ENCODE results near the gene YEATS2. TPM values are rescaled to one million over a fixed set of nuclear protein-coding genes. Genes with fewer than 3 reads are reported as not detected.
A peak's percentile ranks its signal among the peaks of the same experiment; 100 is the strongest.
"Not testable (repeated sequence)": the region's sequence is repeated elsewhere in the genome, so short reads cannot be mapped to it uniquely, and the experiment has no call there.

The YEATS2 gene
- total and polyA plus RNA-seq, 2 donors (not counting 3 experiments of a cell fraction or from before 2014, with no cell fraction given) = 30.2 to 59.9 TPM

- Histone ChIP-seq H3K27ac (ENCODE audit: insufficient read depth, low read depth, low read length) (peak overlapping the region; percentile 34), H3K4me3 (replicated peaks in 1 of 3; ENCODE audit: insufficient read depth in 1 of 3, low read depth in 1 of 3, low read length in 3 of 3) (no peak overlapping the region), H3K9me3 (replicated peaks; ENCODE audit: control insufficient read depth, insufficient read depth, low read length) (no peaks in the 10 kb centered on the region), H3K79me2 (ENCODE audit: control insufficient read depth, insufficient read depth, low read length) (peaks cover 8% of the 10 kb centered on the region), H3K4me1 (ENCODE audit: control insufficient read depth, extremely low read depth, insufficient read depth, low read length) (peaks cover 5% of the 10 kb centered on the region), H3K36me3 (ENCODE audit: control insufficient read depth in 2 of 2, extremely low read depth in 1 of 2, insufficient read depth in 2 of 2, low read length in 2 of 2) (peaks cover 17 to 24% of the 10 kb centered on the region in 2 experiments), H3K9me1 (replicated peaks; ENCODE audit: control insufficient read depth, extremely low read depth, insufficient read depth, low read length) (no peaks in the 10 kb centered on the region), H3K27me3 (ENCODE audit: control insufficient read depth in 2 of 2, insufficient read depth in 2 of 2, low read length in 2 of 2) (no peaks in the 10 kb centered on the region), H3K9ac (replicated peaks; ENCODE audit: extremely low read depth, insufficient read depth, low read length) (no peak overlapping the region), H3K4me2 (ENCODE audit: insufficient read depth, low read length) (no peak overlapping the region), H4K20me1 (replicated peaks; ENCODE audit: control insufficient read depth, extremely low read depth, insufficient read depth, low read length) (no peaks in the 10 kb centered on the region), H2AFZ (ENCODE audit: low read depth, low read length) (no peak overlapping the region)
- TF ChIP-seq POLR2AphosphoS5 (IDR thresholded peaks at IDR 0.05; ENCODE audit: insufficient read depth, low read depth, low read length) = no peak
- TF ChIP-seq EZH2 (IDR thresholded peaks at IDR 0.05; ENCODE audit: borderline replicate concordance, low read depth, low read length, severe bottlenecking) = no peak
- TF ChIP-seq CTCF (IDR thresholded peaks at IDR 0.05; ENCODE audit: extremely low read depth in 1 of 2, insufficient read depth in 1 of 2, low read depth in 1 of 2, low read length in 2 of 2) = no peak
- TF ChIP-seq JUN (IDR thresholded peaks at IDR 0.05; ENCODE audit: borderline replicate concordance, insufficient read depth, insufficient read length, low read depth) = no peak
- no peak for TF ChIP-seq MYC (IDR thresholded peaks at IDR 0.05; ENCODE audit: low read depth, low read length)
- no peak for TF ChIP-seq FOS (IDR thresholded peaks at IDR 0.05; ENCODE audit: borderline replicate concordance, insufficient read depth, low read length)
- no peak for TF ChIP-seq POLR2A (IDR thresholded peaks at IDR 0.05; ENCODE audit: low read depth, low read length)
- no peak for TF ChIP-seq GATA2 (IDR thresholded peaks at IDR 0.05; ENCODE audit: insufficient read depth, insufficient read length, low read depth, low read length)
- TF ChIP-seq MAX (IDR thresholded peaks at IDR 0.05; ENCODE audit: insufficient read depth, insufficient read length) = no peak
- DNase-seq (ENCODE audit: low read depth, low spot score) (peak; percentile 64), FAIRE-seq (no peak)
- ChIA-PET POLR2A (no interaction called here), CTCF (no interaction called here)
- BruUV-seq (replicated peaks) = no TSS peak
- dilution Hi-C loops (cut with MboI; ENCODE audit: extremely low pct_ligation_motif_present, low sequenced_read_pairs) = no loop called here
- intact Hi-C loops (cut with micrococcal nuclease) = no loop called here
Measured at GRCh38 chr3:183782576-183783276, 85.1 kb downstream of the YEATS2 start.

- H3K27me3 ChIP-seq (ENCODE audit: control insufficient read depth in 2 of 2, insufficient read depth in 2 of 2, low read length in 2 of 2); FAIRE-seq; H2AFZ ChIP-seq (ENCODE audit: low read depth, low read length); dilution Hi-C loops (cut with MboI; ENCODE audit: extremely low pct_ligation_motif_present, low sequenced_read_pairs); H3K9me3 ChIP-seq (replicated peaks; ENCODE audit: control insufficient read depth, insufficient read depth, low read length); DNase-seq (ENCODE audit: low read depth, low spot score); intact Hi-C loops (cut with micrococcal nuclease); POLR2A ChIA-PET; H3K9ac ChIP-seq (replicated peaks; ENCODE audit: extremely low read depth, insufficient read depth, low read length); BruUV-seq (replicated peaks); H3K4me2 ChIP-seq (ENCODE audit: insufficient read depth, low read length); H4K20me1 ChIP-seq (replicated peaks; ENCODE audit: control insufficient read depth, extremely low read depth, insufficient read depth, low read length); CTCF ChIA-PET; H3K27ac ChIP-seq (ENCODE audit: insufficient read depth, low read depth, low read length); H3K4me3 ChIP-seq (replicated peaks in 1 of 3; ENCODE audit: insufficient read depth in 1 of 3, low read depth in 1 of 3, low read length in 3 of 3); H3K79me2 ChIP-seq (ENCODE audit: control insufficient read depth, insufficient read depth, low read length); H3K4me1 ChIP-seq (ENCODE audit: control insufficient read depth, extremely low read depth, insufficient read depth, low read length); H3K9me1 ChIP-seq (replicated peaks; ENCODE audit: control insufficient read depth, extremely low read depth, insufficient read depth, low read length): not testable (repeated sequence)
- peaks cover 12 to 17% of the 10 kb centered on the region in 2 experiments for H3K36me3 ChIP-seq (ENCODE audit: control insufficient read depth in 2 of 2, extremely low read depth in 1 of 2, insufficient read depth in 2 of 2, low read length in 2 of 2)
Measured at GRCh38 chr3:183784503-183784902, 86.9 kb downstream of the YEATS2 start.
